Prostate gland (tissue), 2 donors: ENCODE results near the gene DCAF8L1. TPM values are rescaled to one million over a fixed set of nuclear protein-coding genes. Genes with fewer than 3 reads are reported as not detected.
"Not testable (repeated sequence)": the region's sequence is repeated elsewhere in the genome, so short reads cannot be mapped to it uniquely, and the experiment has no call there.

Experiments
- DNase-seq: peaks from one replicate; pipeline ENCODE4 v3.0.0-alpha.2; 2019; ENCODE audit warnings: low spot score
- H3K27ac ChIP-seq, 2 donors: fragments of 200-600 bp; sonication (generic); 2 replicates each; pipeline ENCODE4 v1.5.1; 2017 to 2019
- H3K27me3 ChIP-seq: fragments of 200-600 bp; sonication (generic); replicated peaks from 2 replicates; pipeline ENCODE4 v1.5.1; 2019; ENCODE audit not compliant: insufficient read depth
- H3K36me3 ChIP-seq, 2 donors: fragments of 200-600 bp; sonication (generic); 1 replicate in 1 of 2; 2 replicates in 1 of 2; pipeline versions ENCODE4 v1.5.1 to v1.8.1; 2017 to 2019
- H3K4me1 ChIP-seq: fragments of 200-600 bp; sonication (generic); replicated peaks from 2 replicates; pipeline ENCODE4 v1.5.1; 2019
- H3K4me3 ChIP-seq, 2 donors: fragments of 200-600 bp; sonication (generic); 2 replicates each; pipeline ENCODE4 v1.5.1; 2017 to 2019
- H3K9me3 ChIP-seq: fragments of 200-600 bp; sonication (generic); 2 replicates; pipeline ENCODE4 v1.5.1; 2017
- POLR2A ChIP-seq: fragments of 450-650 bp; IDR thresholded peaks from one replicate; pipeline ENCODE4 v1.6.1; 2016; ENCODE audit warnings: antibody characterized with exemption, mild to moderate bottlenecking
- POLR2AphosphoS5 ChIP-seq: sonication (generic); formaldehyde crosslinking; IDR thresholded peaks from one replicate; pipeline ENCODE4 v1.6.1; 2017; ENCODE audit warnings: antibody characterized with exemption
- WGBS: methylation state at CpG from one replicate; pipeline ENCODE4 v1.1.5; 2018; 5-methylcytosine and 5-hydroxymethylcytosine counted together
- intact Hi-C: fragments of 100-400 bp; cut with DNase I; formaldehyde crosslinking; loops from one replicate; pipeline ENCODE4 v1.14.2; 2022
- total RNA-seq, 2 donors: library from RNA; depleted of rRNA; stranded (reverse); fragments of >200 nt; gene quantifications; one replicate each; pipeline ENCODE4 v1.1.0, GENCODE V29; 2016
- TF ChIP-seq, protein P1 (sequence below), 4 experiments: fragments of 200-600 bp in 2 of 4; fragments of 450-650 bp in 2 of 4; sonication (generic) in 2 of 4; IDR thresholded peaks; 1 replicate in 3 of 4; 2 replicates in 1 of 4; pipeline ENCODE4 v1.5.1; 2016 to 2019; ENCODE audit warnings: antibody characterized with exemption in 4 of 4, mild to moderate bottlenecking in 2 of 4, moderate library complexity in 2 of 4

DCAF8L1 gene
- total RNA-seq, 2 donors from 2014 or later: 1.0 TPM; not detected in 1

DNA sequence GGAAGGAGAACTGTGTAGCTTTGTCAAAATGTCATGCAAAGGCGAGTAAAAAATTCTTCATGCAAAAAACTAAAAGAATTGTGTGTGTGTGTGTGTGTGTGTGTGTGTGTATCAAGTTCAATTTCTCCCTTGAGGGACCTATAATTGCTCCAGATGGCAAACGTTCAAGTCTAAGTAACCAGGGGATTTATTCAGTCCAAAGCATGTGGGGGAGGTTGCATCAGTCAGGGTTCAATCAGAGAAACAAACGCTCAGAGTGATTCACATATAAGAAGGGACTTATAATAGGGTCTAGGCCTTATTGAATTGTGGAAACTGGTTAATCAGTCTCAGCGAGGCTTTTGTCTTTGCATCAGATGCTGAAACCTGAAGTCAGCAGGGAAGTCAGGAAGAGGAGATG, 5.0 kb downstream of the DCAF8L1 start:
- Histone ChIP-seq H3K4me1 (no peaks in the 10 kb centered on the region), H3K27me3 (no peaks in the 10 kb centered on the region), H3K36me3 (no peaks in the 10 kb centered on the region), H3K27ac (no peak overlapping the region), H3K9me3 (no peaks in the 10 kb centered on the region), H3K4me3 (no peak overlapping the region)
- intact Hi-C loops: no loop called here
- no peak for TF ChIP-seq POLR2A
- no peak for TF ChIP-seq POLR2AphosphoS5
- TF ChIP-seq, protein P1, sequence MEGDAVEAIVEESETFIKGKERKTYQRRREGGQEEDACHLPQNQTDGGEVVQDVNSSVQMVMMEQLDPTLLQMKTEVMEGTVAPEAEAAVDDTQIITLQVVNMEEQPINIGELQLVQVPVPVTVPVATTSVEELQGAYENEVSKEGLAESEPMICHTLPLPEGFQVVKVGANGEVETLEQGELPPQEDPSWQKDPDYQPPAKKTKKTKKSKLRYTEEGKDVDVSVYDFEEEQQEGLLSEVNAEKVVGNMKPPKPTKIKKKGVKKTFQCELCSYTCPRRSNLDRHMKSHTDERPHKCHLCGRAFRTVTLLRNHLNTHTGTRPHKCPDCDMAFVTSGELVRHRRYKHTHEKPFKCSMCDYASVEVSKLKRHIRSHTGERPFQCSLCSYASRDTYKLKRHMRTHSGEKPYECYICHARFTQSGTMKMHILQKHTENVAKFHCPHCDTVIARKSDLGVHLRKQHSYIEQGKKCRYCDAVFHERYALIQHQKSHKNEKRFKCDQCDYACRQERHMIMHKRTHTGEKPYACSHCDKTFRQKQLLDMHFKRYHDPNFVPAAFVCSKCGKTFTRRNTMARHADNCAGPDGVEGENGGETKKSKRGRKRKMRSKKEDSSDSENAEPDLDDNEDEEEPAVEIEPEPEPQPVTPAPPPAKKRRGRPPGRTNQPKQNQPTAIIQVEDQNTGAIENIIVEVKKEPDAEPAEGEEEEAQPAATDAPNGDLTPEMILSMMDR (IDR thresholded peaks at IDR 0.05): no peak
- no peak for DNase-seq
- 59% methylated on average over 4 of the region's 4 CpGs for WGBS

DNA sequence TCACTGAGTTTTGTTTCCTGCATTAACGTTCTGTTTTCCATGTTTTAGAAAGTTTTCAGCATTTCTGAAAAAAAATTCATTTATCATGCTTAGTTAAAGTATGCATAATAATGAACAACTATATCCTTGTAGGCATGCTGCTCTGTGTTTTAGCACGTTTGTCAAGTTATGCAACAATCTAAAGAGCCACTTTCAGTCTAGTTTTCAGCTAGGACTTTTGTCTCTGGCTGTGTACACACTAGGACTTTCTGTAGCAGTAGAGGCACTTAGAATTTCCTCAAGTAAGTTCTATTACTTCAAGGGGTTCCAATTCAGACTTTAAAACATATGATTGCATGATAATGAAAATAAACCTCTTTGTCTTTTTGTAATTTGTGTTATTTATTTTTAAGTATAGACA, 12.4 kb downstream of the DCAF8L1 start:
- no peak overlapping the region for H3K4me3 ChIP-seq
- 31% methylated on average over 2 of the region's 2 CpGs for WGBS
- no peak for DNase-seq
- intact Hi-C loops: no loop called here
- TF ChIP-seq POLR2AphosphoS5 (no peak), POLR2A (no peak)
- TF ChIP-seq, protein P1 (IDR thresholded peaks at IDR 0.05): no peak
- no peaks in the 10 kb centered on the region for H3K9me3 ChIP-seq
- no peak overlapping the region for H3K27ac ChIP-seq
- no peaks in the 10 kb centered on the region for H3K36me3 ChIP-seq
- H3K27me3 ChIP-seq: no peaks in the 10 kb centered on the region
- no peaks in the 10 kb centered on the region for H3K4me1 ChIP-seq

DNA sequence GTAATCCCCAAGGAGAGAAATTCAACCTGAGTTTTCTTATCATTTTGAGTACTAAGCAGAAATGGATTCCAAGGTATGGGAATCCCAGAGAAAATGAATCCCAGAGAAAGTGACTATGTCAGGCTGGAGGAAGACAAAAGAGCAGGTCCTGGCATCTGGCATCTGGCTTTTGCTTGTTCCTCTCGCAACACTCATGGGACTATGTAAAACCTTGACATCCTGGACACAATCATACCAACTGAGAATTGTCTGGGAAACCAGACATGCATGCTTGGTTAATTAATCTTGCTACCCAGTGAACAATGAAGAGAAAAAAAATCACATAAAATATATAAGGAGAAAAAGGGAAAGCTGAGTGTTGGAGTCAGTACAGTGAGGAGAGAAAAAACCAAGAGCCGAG, 12.9 kb downstream of the DCAF8L1 start:
- DNase-seq: no peak
- TF ChIP-seq POLR2AphosphoS5 (no peak), POLR2A (no peak)
- TF ChIP-seq, protein P1 (IDR thresholded peaks at IDR 0.05): no peak
- Histone ChIP-seq H3K27me3 (no peaks in the 10 kb centered on the region), H3K36me3 (no peaks in the 10 kb centered on the region), H3K9me3 (no peaks in the 10 kb centered on the region), H3K4me3 (no peak overlapping the region), H3K4me1 (no peaks in the 10 kb centered on the region), H3K27ac (no peak overlapping the region)
- intact Hi-C loops: no loop called here
- WGBS: 51% methylated on average over 2 of the region's 2 CpGs

DNA sequence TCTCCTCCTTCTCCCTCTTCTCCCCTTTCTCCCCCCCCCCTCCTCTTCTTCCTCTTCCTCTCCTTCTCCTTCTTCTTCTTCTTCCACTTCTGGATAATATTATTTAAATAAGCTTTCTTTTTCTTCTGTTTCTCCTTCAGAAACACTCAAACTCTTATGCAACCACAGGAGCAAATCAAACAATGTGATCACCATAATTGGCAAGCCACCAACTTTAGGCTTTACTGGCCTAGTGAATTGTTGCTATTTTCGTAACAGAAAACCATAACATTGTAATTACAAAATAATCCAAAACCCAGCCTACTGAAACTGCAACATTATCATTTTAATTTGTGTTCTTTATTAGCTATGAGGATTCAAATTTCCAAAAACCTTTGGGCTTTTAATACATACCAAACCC, 14.3 kb downstream of the DCAF8L1 start:
- Histone ChIP-seq H3K36me3 (no peaks in the 10 kb centered on the region), H3K4me1 (no peaks in the 10 kb centered on the region), H3K4me3 (no peak overlapping the region), H3K27ac (no peak overlapping the region), H3K9me3 (no peaks in the 10 kb centered on the region), H3K27me3 (no peaks in the 10 kb centered on the region)
- intact Hi-C loops: no loop called here
- no peak for DNase-seq
- whole genome bisulfite sequencing: 39% methylated on average over 1 of the region's 1 CpG
- TF ChIP-seq, protein P1 (IDR thresholded peaks at IDR 0.05): no peak
- TF ChIP-seq POLR2A: no peak
- TF ChIP-seq POLR2AphosphoS5: no peak

DNA sequence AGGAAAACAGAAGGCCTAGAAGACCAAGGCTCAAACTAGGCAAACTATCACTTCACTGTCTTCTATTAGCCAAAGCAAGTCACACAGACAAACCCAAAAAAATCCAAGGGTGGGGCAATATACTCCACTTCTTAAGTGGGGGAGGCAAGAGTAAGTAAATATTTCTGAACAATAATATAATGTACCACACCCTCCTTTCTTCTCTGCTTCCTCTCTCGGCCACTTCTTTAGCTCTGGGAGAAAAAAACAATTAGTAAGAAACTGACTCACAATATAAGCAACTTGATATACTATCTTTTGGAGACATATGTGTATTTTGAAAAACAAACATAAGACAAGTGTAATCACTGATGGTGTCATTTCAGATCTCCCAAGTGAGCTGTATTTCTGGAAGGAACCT, 14.8 kb downstream of the DCAF8L1 start:
- H3K9me3 ChIP-seq: no peaks in the 10 kb centered on the region
- H3K4me3 ChIP-seq: no peak overlapping the region
- WGBS: 67% methylated on average over 1 of the region's 1 CpG
- no peak overlapping the region for H3K27ac ChIP-seq
- H3K36me3 ChIP-seq: no peaks in the 10 kb centered on the region
- intact Hi-C loops: no loop called here
- no peak for DNase-seq
- H3K4me1 ChIP-seq: no peaks in the 10 kb centered on the region
- no peak for TF ChIP-seq POLR2AphosphoS5
- TF ChIP-seq, protein P1 (IDR thresholded peaks at IDR 0.05): no peak
- TF ChIP-seq POLR2A: no peak
- H3K27me3 ChIP-seq: no peaks in the 10 kb centered on the region

DNA sequence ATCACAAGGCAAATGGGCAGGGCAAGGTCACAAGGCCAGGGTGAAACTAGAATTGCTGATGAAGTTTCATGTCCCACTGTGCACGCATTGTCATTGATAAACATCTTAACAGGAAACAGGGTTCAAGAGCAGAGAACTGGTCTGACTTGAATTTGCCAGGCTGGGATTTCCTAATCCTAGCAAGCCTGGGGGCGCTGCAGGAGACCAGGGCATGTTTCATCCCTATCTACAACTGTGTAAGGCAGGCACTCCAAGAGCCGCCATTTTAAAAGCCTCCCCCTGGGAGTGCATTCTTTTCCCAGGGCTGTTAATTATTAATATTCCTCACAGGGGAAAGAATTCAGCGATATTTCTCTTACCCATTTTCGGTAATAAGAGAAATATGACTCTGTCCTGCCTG, 15.9 kb downstream of the DCAF8L1 start:
- intact Hi-C loops, H3K27me3 ChIP-seq, H3K4me1 ChIP-seq, H3K27ac ChIP-seq, H3K36me3 ChIP-seq, H3K4me3 ChIP-seq, DNase-seq, H3K9me3 ChIP-seq: not testable (repeated sequence)
- WGBS: 91% methylated on average over 5 of the region's 5 CpGs
